Stimulated activated CD8-positive, alpha-beta memory T cell treated with anti-CD3 and anti-CD28 coated beads, Interleukin-4, amount 100 ng/mL, for 1 hour (primary cell): ENCODE results near the gene UGT2B17.

ENCODE experiments used
- DNase-seq, 2 donors: peaks; one replicate each; pipeline ENCODE4 v3.0.0-alpha.2; 2020; ENCODE audit warnings: low read depth in 2 of 2, low spot score in 1 of 2

UGT2B17 gene

DNA sequence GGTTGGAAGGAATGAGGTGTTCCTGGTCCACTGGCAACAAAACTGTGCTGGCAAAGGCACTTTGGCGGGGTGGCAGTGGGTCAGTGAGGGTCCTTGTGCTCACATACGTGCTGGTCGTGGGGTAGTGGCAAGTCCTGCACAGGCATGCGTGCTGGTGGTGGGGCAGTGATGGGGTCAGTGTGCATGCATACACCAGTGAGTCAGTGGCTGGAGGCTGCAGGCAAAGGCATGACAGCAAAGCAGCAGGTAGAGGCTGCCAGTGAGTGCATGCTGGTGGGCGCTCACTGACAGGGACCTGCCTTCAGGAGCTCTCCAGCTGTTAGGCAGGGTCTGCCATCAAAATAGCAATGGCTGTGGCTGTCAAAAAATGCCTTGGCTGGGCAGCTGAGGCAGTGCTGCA, 86.8 kb downstream of the UGT2B17 start:
- no peak for DNase-seq
